ENCODE measurements around the gene LAX1.

Gene LAX1

GRCh38 chr1:203797216-203797615 is 32.2 kb downstream of the LAX1 start:
- no peaks in the 10 kb centered on the region for H3K27me3 ChIP-seq (ENCODE audit: insufficient read depth, poor library complexity, severe bottlenecking)
- H3K36me3 ChIP-seq (ENCODE audit: low read depth), result peaks cover 60% of the 10 kb centered on the region
- TF ChIP-seq CTCF (IDR thresholded peaks at IDR 0.05; ENCODE audit: poor library complexity, severe bottlenecking), result no peak
- no peak for DNase-seq (ENCODE audit: low spot score)
- peaks cover 47% of the 10 kb centered on the region for H3K4me1 ChIP-seq (ENCODE audit: insufficient read depth, poor library complexity, severe bottlenecking)
- no peaks in the 10 kb centered on the region for H3K9me3 ChIP-seq (ENCODE audit: severe bottlenecking)
- no peak overlapping the region for H3K4me3 ChIP-seq (ENCODE audit: severe bottlenecking)
- peak overlapping the region; percentile 92 for H3K27ac ChIP-seq (ENCODE audit: poor library complexity, severe bottlenecking)
- ATAC-seq (ENCODE audit: low read depth), result no peak

GRCh38 chr1:203797948-203798655 is 33.1 kb downstream of the LAX1 start:
- H3K27ac ChIP-seq (ENCODE audit: poor library complexity, severe bottlenecking), result peak overlapping the region; percentile 92
- peaks cover 68% of the 10 kb centered on the region for H3K36me3 ChIP-seq (ENCODE audit: low read depth)
- peaks cover 47% of the 10 kb centered on the region for H3K4me1 ChIP-seq (ENCODE audit: insufficient read depth, poor library complexity, severe bottlenecking)
- ATAC-seq (ENCODE audit: low read depth) (no peak), DNase-seq (ENCODE audit: low spot score) (no peak)
- H3K27me3 ChIP-seq (ENCODE audit: insufficient read depth, poor library complexity, severe bottlenecking), result no peaks in the 10 kb centered on the region
- H3K9me3 ChIP-seq (ENCODE audit: severe bottlenecking), result no peaks in the 10 kb centered on the region
- TF ChIP-seq CTCF (IDR thresholded peaks at IDR 0.05; ENCODE audit: poor library complexity, severe bottlenecking), result peak; percentile 48
- H3K4me3 ChIP-seq (ENCODE audit: severe bottlenecking), result no peak overlapping the region

- no peak overlapping the region for H3K27ac ChIP-seq (ENCODE audit: poor library complexity, severe bottlenecking)
Observed at GRCh38 chr1:203799157-203799556, 34.2 kb downstream of the LAX1 start.

DNA sequence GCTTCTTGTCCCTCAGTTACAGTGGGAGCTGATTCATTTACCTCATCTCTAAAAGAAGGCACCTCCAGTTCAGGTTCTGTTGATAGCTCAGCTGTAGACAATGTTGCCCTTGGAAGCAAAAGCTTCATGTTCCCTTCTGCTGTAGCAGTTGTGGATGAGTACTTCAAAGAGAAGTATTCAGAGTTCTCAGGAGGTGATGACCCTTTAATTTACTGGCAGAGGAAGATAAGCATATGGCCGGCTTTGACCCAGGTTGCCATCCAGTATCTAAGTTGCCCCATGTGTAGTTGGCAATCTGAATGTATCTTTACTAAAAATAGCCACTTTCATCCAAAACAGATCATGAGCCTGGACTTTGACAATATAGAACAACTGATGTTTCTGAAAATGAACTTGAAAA is 35.0 kb downstream of the LAX1 start:
- Histone ChIP-seq H3K27ac (ENCODE audit: poor library complexity, severe bottlenecking) (no peak overlapping the region), H3K36me3 (ENCODE audit: low read depth) (peaks cover 82% of the 10 kb centered on the region)

More at GRCh38 chr1:203799157-203799556, 34.2 kb downstream of the LAX1 start:
- DNase-seq (ENCODE audit: low spot score) (no peak), ATAC-seq (ENCODE audit: low read depth) (no peak)
- no peaks in the 10 kb centered on the region for H3K9me3 ChIP-seq (ENCODE audit: severe bottlenecking)
- H3K4me1 ChIP-seq (ENCODE audit: insufficient read depth, poor library complexity, severe bottlenecking), result peaks cover 47% of the 10 kb centered on the region
- peaks cover 76% of the 10 kb centered on the region for H3K36me3 ChIP-seq (ENCODE audit: low read depth)
- H3K27me3 ChIP-seq (ENCODE audit: insufficient read depth, poor library complexity, severe bottlenecking), result no peaks in the 10 kb centered on the region
- H3K4me3 ChIP-seq (ENCODE audit: severe bottlenecking), result no peak overlapping the region
- no peak for TF ChIP-seq CTCF (IDR thresholded peaks at IDR 0.05; ENCODE audit: poor library complexity, severe bottlenecking)

More for the DNA sequence above, 35.0 kb downstream of the LAX1 start:
- no peak overlapping the region for H3K4me3 ChIP-seq (ENCODE audit: severe bottlenecking)
- H3K27me3 ChIP-seq (ENCODE audit: insufficient read depth, poor library complexity, severe bottlenecking), result no peaks in the 10 kb centered on the region
- H3K4me1 ChIP-seq (ENCODE audit: insufficient read depth, poor library complexity, severe bottlenecking), result peaks cover 44% of the 10 kb centered on the region
- no peaks in the 10 kb centered on the region for H3K9me3 ChIP-seq (ENCODE audit: severe bottlenecking)
- TF ChIP-seq CTCF (IDR thresholded peaks at IDR 0.05; ENCODE audit: poor library complexity, severe bottlenecking), result no peak
- DNase-seq (ENCODE audit: low spot score) (no peak), ATAC-seq (ENCODE audit: low read depth) (no peak)

All from RWPE2 (cell line).